ENCODE results near the gene GALNT14.

The GALNT14 gene

GRCh38 chr2:31078011-31078410 is 60.2 kb downstream of the GALNT14 start:
- no peak for TF ChIP-seq CTCF (IDR thresholded peaks at IDR 0.05; ENCODE audit: extremely low read depth, missing control alignments)
- DNase-seq (ENCODE audit: low spot score), result no peak

- DNase-seq (ENCODE audit: low spot score), result no peak
- TF ChIP-seq CTCF (IDR thresholded peaks at IDR 0.05; ENCODE audit: extremely low read depth, missing control alignments), result no peak
Measured at GRCh38 chr2:31075941-31076590, 62.2 kb downstream of the GALNT14 start.

GRCh38 chr2:31075431-31075830 is 62.8 kb downstream of the GALNT14 start:
- DNase-seq (ENCODE audit: low spot score), result no peak
- no peak for TF ChIP-seq CTCF (IDR thresholded peaks at IDR 0.05; ENCODE audit: extremely low read depth, missing control alignments)

GRCh38 chr2:31071741-31072140 is 66.5 kb downstream of the GALNT14 start:
- TF ChIP-seq CTCF (IDR thresholded peaks at IDR 0.05; ENCODE audit: extremely low read depth, missing control alignments), result no peak

GRCh38 chr2:31070339-31071125 is 67.7 kb downstream of the GALNT14 start:
- no peak for DNase-seq (ENCODE audit: low spot score)
- TF ChIP-seq CTCF (IDR thresholded peaks at IDR 0.05; ENCODE audit: extremely low read depth, missing control alignments), result no peak

More at GRCh38 chr2:31071741-31072140, 66.5 kb downstream of the GALNT14 start:
- DNase-seq (ENCODE audit: low spot score), result no peak

GRCh38 chr2:31069643-31070325 is 68.5 kb downstream of the GALNT14 start:
- no peak for DNase-seq (ENCODE audit: low spot score)
- TF ChIP-seq CTCF (IDR thresholded peaks at IDR 0.05; ENCODE audit: extremely low read depth, missing control alignments), result no peak

- no peak for DNase-seq (ENCODE audit: low spot score)
- no peak for TF ChIP-seq CTCF (IDR thresholded peaks at IDR 0.05; ENCODE audit: extremely low read depth, missing control alignments)
Measured at GRCh38 chr2:31067259-31067658, 71.0 kb downstream of the GALNT14 start.
